Measurements from ENCODE around the gene UBXN10.
A peak's percentile ranks its signal among the peaks of the same experiment; 100 is the strongest.

Gene UBXN10

GRCh38 chr1:20165522-20165951 lies 20.4 kb upstream of the UBXN10 start:
- no peaks in the 10 kb centered on the region for H3K9me2 ChIP-seq (replicated peaks; ENCODE audit: low read depth, low read length)
- H3K27me3 ChIP-seq (ENCODE audit: insufficient read depth, low read length, poor library complexity, severe bottlenecking), result no peaks in the 10 kb centered on the region
- no peak overlapping the region for H3K9ac ChIP-seq (ENCODE audit: low read depth, low read length, poor library complexity, severe bottlenecking)
- no peak overlapping the region for H2AFZ ChIP-seq (ENCODE audit: low read length)
- H3K79me2 ChIP-seq (ENCODE audit: insufficient read depth, low read length), result no peaks in the 10 kb centered on the region
- no peaks in the 10 kb centered on the region for H4K20me1 ChIP-seq (ENCODE audit: insufficient read depth, low read length, poor library complexity, severe bottlenecking)
- no peaks in the 10 kb centered on the region for H3K36me3 ChIP-seq (ENCODE audit: insufficient read depth, low read length)
- H3K4me3 ChIP-seq (ENCODE audit: low read length, poor library complexity, severe bottlenecking), result no peak overlapping the region
- no peak for TF ChIP-seq EZH2phosphoT487 (IDR thresholded peaks at IDR 0.05; ENCODE audit: borderline replicate concordance)
- TF ChIP-seq, protein P1, sequence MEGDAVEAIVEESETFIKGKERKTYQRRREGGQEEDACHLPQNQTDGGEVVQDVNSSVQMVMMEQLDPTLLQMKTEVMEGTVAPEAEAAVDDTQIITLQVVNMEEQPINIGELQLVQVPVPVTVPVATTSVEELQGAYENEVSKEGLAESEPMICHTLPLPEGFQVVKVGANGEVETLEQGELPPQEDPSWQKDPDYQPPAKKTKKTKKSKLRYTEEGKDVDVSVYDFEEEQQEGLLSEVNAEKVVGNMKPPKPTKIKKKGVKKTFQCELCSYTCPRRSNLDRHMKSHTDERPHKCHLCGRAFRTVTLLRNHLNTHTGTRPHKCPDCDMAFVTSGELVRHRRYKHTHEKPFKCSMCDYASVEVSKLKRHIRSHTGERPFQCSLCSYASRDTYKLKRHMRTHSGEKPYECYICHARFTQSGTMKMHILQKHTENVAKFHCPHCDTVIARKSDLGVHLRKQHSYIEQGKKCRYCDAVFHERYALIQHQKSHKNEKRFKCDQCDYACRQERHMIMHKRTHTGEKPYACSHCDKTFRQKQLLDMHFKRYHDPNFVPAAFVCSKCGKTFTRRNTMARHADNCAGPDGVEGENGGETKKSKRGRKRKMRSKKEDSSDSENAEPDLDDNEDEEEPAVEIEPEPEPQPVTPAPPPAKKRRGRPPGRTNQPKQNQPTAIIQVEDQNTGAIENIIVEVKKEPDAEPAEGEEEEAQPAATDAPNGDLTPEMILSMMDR (conservative IDR thresholded peaks at IDR 0.05; ENCODE audit: low read length), result peak; percentile 75
- no peaks in the 10 kb centered on the region for H3K4me1 ChIP-seq (ENCODE audit: insufficient read depth, low read length, poor library complexity, severe bottlenecking)
- H3K9me3 ChIP-seq (ENCODE audit: insufficient read depth, low read depth, low read length), result peaks cover 2% of the 10 kb centered on the region; the same call in 1 of the 2 replicates
- no peaks in the 10 kb centered on the region for H3F3A ChIP-seq (ENCODE audit: low read depth)
- H3K4me2 ChIP-seq (ENCODE audit: low read depth, low read length, poor library complexity, severe bottlenecking), result no peak overlapping the region

DNA sequence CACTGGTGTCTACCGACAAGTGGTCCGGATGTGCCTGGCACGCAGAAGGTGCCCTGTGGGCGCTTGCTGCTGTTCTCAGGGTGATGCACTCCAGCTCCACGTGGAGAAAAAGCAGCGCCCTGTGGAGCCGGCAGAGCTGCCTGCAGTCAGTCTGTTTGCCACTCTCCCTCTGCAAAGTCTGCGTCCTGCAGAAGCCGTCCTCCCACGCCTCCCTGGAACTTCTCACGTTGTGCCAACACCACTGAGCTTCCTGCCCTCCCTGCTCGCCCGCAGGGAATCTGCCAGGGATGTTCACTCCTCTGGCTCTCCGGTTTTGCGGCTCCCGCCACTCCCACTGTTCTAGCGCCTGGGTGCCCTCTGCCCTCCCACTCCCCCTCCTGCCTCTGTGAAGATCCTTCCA lies 19.8 kb upstream of the UBXN10 start:
- Histone ChIP-seq H3K9me2 (replicated peaks; ENCODE audit: low read depth, low read length) (no peaks in the 10 kb centered on the region), H4K20me1 (ENCODE audit: insufficient read depth, low read length, poor library complexity, severe bottlenecking) (no peaks in the 10 kb centered on the region), H2AFZ (ENCODE audit: low read length) (no peak overlapping the region), H3K9ac (ENCODE audit: low read depth, low read length, poor library complexity, severe bottlenecking) (no peak overlapping the region), H3K4me3 (ENCODE audit: low read length, poor library complexity, severe bottlenecking) (no peak overlapping the region), H3K4me2 (ENCODE audit: low read depth, low read length, poor library complexity, severe bottlenecking) (no peak overlapping the region), H3K4me1 (ENCODE audit: insufficient read depth, low read length, poor library complexity, severe bottlenecking) (no peaks in the 10 kb centered on the region), H3K79me2 (ENCODE audit: insufficient read depth, low read length) (no peaks in the 10 kb centered on the region), H3K36me3 (ENCODE audit: insufficient read depth, low read length) (no peaks in the 10 kb centered on the region), H3K9me3 (ENCODE audit: insufficient read depth, low read depth, low read length) (no peaks in the 10 kb centered on the region; the same call in 1 of the 2 replicates), H3K27me3 (ENCODE audit: insufficient read depth, low read length, poor library complexity, severe bottlenecking) (no peaks in the 10 kb centered on the region), H3F3A (ENCODE audit: low read depth) (no peaks in the 10 kb centered on the region)
- TF ChIP-seq, protein P1 (conservative IDR thresholded peaks at IDR 0.05; ENCODE audit: low read length), result no peak
- no peak for TF ChIP-seq EZH2phosphoT487 (IDR thresholded peaks at IDR 0.05; ENCODE audit: borderline replicate concordance)

GRCh38 chr1:20167126-20167525 lies 18.8 kb upstream of the UBXN10 start:
- H3K4me1 ChIP-seq (ENCODE audit: insufficient read depth, low read length, poor library complexity, severe bottlenecking), result no peaks in the 10 kb centered on the region

More at GRCh38 chr1:20167126-20167525, 18.8 kb upstream of the UBXN10 start:
- H3K36me3 ChIP-seq (ENCODE audit: insufficient read depth, low read length), result no peaks in the 10 kb centered on the region
- no peaks in the 10 kb centered on the region for H3K9me3 ChIP-seq (ENCODE audit: insufficient read depth, low read depth, low read length)
- H3K79me2 ChIP-seq (ENCODE audit: insufficient read depth, low read length), result no peaks in the 10 kb centered on the region
- H3K4me2 ChIP-seq (ENCODE audit: low read depth, low read length, poor library complexity, severe bottlenecking), result no peak overlapping the region
- no peaks in the 10 kb centered on the region for H3F3A ChIP-seq (ENCODE audit: low read depth)
- TF ChIP-seq, protein P1 (conservative IDR thresholded peaks at IDR 0.05; ENCODE audit: low read length), result no peak
- TF ChIP-seq EZH2phosphoT487 (IDR thresholded peaks at IDR 0.05; ENCODE audit: borderline replicate concordance), result no peak
- H3K4me3 ChIP-seq (ENCODE audit: low read length, poor library complexity, severe bottlenecking), result no peak overlapping the region
- H3K27me3 ChIP-seq (ENCODE audit: insufficient read depth, low read length, poor library complexity, severe bottlenecking), result no peaks in the 10 kb centered on the region
- H3K9me2 ChIP-seq (replicated peaks; ENCODE audit: low read depth, low read length), result no peaks in the 10 kb centered on the region
- no peak overlapping the region for H2AFZ ChIP-seq (ENCODE audit: low read length)
- H4K20me1 ChIP-seq (ENCODE audit: insufficient read depth, low read length, poor library complexity, severe bottlenecking), result no peaks in the 10 kb centered on the region
- no peak overlapping the region for H3K9ac ChIP-seq (ENCODE audit: low read depth, low read length, poor library complexity, severe bottlenecking)
